Measurements from ENCODE around the gene LRFN2. TPM values are rescaled to one million over a fixed set of nuclear protein-coding genes. Genes with fewer than 3 reads are reported as not detected.

The LRFN2 gene
- total and polyA plus RNA-seq, 2 of the 8 experiments (the other 6 are each of a cell fraction or from before 2014, with no cell fraction given), result 2.3 TPM

DNA sequence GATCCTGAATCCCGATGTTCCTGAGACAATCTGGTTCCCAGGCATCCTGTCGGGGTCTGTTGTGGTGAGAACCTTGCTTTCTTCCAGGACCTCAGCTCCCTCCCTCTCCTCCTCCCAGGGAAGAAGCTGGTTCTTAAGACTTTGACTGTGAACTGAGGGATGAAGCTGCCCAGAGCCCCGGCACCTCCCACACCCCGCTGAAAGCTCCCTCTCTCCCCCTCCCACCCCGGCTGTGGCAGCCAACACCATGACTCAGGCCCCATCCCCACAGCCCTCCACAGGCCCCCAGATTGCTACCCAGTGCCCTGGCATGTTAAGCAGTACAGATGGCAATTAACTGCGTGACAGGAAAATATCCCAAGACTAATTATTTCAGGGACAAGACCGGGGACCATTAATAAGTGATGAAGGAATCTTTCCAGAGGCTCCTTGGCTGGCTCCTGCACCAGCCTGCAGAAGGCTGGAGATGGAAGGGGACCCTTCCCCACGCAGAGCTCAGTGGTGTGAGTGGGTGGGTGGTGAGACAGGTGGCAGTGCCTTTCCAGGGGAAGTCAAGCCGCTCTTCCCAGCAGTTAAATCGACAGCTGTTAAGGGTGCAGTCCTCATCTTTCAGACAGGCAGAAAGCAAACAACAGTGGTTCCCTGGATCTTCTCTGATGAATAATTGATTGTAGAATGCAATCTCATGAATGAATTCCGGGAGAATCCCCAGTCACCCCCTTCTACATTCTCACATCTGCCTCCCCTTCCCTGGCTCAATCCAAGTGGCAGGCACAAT is 237.9 kb downstream of the LRFN2 start (continued):
- TF ChIP-seq SRF (IDR thresholded peaks at IDR 0.05; ENCODE audit: low read depth, low read length) (no peak), JUN (IDR thresholded peaks at IDR 0.05; ENCODE audit: low read depth, low read length) (no peak)

All from H1 (cell line).